Stimulated activated CD8-positive, alpha-beta memory T cell treated with anti-CD3 and anti-CD28 coated beads, Interleukin-15, amount 100 ng/mL, for 4 hours (primary cell): ENCODE measurements around the gene CADM4.
A peak's percentile ranks its signal among the peaks of the same experiment; 100 is the strongest.

Source experiments
- DNase-seq, 2 donors: peaks; one replicate each; pipeline ENCODE4 v3.0.0-alpha.2; 2020; ENCODE audit warnings: low read depth in 2 of 2

CADM4 gene

DNA sequence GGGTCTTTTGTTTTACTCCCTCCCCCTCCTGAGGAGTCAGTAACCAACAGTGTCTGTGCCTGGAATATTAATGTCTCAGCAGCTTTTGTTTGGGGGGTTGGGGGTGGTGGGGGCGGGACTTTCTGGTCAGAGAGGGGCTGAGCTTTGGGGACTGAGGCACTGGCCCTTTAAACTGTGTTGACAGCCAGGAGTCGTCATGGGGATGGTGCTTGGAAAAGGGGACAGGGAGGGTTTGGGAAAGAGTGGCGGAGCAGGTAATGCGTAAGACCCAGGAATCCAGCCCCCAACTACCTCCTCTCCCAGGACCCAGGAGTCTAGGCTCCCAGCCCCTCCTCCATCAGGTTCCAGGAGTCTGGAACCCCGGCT is 5.2 kb downstream of the CADM4 start:
- no peak for DNase-seq

DNA sequence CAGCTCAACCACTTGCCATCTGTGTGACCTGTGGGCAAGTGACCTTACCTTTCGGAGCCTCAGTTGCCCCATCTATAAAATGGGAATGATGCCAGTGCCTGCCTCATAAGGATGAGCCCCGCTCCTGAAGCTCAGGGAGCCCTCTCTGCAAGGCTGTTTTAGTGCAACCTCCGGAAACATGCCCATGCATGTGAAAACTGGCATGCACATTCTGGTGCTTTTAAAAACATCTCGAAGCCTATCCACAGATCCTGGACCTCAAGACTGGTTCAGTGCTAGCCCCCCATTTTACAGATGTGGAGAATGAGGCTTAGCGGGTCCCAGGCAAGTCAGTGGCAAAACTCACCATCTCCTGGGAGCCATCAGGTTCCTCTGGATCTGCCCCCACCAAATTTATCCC is 5.6 kb downstream of the CADM4 start:
- no peak for DNase-seq

DNA sequence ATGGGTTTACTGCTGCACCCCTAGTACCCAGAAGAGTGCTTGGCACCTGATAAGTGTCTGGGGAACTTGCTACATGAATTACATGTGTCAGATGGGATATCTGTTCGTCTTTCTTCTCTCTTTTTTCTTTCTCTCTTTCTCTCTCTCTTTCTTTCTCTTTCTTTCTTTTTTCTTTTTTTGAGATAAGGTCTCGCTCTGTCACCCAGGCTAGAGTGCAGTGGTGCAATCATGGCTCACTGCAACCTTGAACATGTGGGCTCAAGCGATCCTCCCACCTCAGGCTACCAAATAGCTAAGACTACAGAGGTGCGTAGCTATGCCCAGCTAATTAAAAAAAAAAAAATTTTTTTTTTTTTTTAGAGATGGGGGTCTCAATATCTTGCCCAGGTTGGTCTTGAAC is 6.1 kb downstream of the CADM4 start:
- no peak for DNase-seq

DNA sequence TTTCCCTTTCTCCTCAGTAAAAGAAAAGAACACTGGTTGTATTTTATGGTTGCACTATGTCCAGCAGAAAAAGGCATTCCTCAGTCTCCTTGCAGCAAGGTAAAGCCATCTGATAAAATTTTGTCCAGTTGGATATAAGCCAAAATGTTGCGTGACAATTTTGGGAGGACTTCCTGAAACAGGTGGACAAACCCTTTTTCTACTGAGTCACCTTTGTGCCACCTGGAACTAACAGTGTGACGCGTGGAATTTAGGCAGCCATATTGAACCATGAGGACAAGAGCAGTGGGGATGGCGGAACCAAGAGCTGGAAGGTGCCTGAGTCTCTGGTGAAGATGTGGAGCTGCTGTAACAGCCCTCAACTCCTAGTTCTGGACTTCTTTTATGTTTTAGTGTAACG is 8.2 kb downstream of the CADM4 start:
- DNase-seq = no peak

DNA sequence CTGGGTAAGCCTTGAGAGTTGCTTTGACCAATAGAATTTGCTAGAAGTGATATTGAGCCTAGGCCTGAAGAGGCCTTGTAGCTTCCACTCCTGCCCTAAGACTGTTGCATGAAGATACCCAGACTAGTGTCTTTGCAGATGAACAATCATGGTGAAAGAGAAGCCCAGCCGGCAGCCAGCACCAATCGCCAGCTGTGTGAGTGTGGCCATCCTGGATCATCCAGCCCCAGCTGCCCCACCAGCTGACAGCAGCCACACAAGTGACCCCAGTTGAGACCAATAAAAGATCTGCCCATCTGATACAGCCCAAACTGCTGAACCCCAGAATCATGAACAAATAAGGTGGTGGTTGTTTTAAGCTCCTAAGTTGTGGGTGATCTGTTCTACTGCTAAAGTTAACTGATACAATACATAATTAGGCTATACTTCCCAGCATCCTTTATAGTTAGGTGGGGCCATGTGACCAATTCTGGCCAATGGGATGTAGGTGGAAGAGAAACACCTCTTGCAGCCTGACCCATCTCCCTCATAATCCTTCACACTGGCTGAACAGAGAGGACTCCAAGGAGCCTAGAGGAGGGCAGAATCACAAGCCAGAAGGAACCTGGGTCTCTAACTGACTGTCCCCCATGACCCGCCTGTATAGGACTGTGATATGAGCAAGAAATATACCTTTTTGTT is 10.9 kb downstream of the CADM4 start:
- no peak for DNase-seq

DNA sequence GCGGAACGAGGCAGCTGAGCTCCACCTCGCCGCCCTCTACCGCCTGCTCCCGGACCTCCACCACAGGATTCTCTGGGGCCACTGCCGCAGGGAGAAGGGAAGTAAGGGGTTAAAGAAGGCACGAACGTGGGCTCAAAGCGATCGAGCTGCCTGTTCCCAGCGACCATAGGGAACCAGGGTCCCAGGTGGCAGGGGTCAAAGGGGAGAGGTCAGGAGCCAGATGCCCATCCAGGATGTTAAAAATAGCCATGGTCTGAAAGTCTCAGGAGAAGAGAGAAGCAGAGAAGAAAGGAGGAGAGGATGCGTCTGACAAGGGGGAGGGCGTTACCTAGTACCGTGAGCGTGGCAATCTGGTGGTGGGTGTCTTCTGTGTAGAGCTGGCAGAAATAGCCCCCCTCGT is 12.8 kb downstream of the CADM4 start:
- DNase-seq = no peak

DNA sequence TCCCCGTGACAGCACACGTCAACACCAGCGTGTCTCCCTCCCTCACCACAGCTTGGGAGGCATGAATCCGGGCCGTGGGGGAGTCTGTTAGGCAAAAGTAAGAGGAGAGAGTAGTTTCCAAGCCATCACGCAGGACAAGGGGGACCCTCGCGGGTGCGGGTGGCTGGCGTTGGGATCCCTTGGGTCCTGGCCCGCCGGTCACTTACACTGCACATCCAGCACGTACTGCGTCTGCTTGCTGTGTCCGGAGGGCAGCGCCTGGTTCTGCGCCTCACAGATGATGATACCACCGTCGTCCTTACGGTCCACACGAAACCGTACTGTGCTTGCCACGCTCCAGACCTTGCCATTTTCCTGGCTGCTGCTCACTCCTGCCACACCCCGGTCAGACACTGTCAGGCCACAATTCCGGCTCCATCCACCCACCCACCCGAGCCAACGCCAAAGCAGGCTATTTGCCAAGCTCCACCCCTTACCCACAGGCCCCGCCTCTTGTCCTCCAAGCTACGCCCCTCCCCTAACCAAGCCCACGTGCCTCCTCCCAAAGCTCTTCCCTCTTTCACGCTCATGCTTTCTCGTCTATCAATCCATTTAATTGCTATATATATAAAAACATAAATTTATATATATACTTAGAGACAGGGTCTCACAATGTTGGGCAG is 13.6 kb downstream of the CADM4 start:
- no peak for DNase-seq

DNA sequence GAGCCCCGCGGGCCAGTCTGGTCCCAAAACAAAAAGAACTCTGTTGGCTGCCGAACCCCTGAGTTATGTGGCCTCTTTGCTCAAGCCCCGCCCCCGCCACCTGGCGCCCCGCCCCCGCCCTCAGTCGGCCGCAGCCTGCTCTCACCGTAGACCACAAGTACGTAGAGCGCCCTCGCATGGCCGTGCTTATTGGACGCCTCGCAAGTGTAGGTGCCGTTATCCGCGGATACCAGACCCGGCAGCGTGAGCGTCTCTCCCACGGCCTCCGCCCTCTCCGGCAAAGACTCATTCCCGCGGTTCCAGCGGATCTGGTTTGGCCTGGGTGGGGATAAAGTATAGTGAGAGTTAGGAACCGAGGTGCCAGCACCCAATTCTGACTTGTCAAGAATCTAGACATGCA is 14.7 kb downstream of the CADM4 start:
- peak; percentile 55 to 76 for DNase-seq

DNA sequence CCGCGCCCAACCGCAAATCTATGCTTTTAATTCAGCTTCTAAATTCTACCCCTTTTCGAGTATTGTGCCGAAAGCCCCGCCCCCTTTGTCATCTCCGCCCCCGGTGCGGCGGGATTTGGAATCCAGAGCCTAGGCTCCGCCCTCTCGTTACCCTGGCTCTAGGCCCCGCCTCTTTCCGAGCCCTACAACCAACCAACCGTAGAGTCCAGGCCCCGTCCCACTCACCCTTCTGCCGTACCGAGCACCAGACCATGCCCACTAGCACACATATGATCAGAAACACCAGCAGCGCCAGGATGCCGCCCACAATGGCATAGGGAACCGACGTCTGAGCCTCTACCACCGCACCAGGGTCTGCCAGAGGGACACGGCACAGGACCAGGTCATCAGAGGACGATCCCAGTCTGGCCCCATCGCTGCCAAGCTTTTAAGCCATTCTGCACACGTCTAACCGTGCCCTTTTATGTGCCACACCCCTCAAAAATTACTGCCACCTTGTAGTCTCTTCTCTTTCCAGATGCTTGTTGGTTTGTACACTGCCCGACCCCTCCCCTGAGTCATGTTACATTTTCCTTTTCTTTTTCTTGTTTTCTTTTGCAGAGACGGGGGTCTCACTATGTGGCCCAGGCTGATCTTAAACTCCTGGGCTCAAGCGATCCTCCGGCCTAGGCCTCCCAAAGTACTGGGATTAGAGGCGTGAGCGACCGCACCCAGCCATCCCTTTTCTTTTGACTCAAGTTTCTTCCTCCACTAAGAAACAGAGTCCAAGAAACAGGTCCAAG is 15.6 kb downstream of the CADM4 start:
- DNase-seq = no peak

DNA sequence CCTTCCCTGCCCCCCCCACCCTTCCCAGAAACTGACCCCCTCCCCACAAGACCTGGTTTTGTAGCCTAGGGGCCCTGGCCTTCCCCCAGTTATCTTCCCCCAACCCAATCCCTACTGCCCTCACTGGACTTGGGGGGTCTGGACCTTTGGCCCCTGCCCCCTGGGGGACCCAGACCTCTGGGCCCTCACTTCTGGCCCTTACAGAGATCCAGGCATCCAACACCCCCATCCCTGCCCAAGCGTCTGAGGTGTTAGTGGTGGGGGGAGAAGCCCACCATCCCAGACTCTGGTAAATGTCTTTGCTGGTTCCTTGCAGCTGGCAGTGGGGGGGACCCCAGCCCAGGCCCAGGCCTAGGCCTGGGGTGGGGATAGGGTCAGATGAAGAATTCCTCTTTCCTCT is 16.7 kb downstream of the CADM4 start:
- no peak for DNase-seq

DNA sequence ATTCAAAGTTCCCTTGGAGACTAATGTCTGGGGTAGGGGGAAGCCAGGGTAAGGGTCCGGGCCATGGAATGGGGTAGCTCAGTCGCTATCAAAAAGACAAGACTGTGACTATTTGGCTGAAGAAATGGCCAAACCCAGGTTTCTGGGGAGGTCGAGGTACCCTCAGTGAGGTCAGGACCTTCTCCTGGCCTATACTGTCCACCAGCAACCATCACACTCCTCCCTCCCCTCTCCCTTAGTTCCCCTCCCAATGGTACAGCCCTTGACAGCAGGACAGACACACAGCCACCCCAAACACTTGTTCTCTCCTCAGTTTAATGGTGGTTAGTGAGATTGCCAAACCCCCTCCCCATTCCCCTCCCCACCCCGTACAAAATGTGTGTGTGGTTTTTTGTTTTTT is 17.6 kb downstream of the CADM4 start:
- DNase-seq = no peak

DNA sequence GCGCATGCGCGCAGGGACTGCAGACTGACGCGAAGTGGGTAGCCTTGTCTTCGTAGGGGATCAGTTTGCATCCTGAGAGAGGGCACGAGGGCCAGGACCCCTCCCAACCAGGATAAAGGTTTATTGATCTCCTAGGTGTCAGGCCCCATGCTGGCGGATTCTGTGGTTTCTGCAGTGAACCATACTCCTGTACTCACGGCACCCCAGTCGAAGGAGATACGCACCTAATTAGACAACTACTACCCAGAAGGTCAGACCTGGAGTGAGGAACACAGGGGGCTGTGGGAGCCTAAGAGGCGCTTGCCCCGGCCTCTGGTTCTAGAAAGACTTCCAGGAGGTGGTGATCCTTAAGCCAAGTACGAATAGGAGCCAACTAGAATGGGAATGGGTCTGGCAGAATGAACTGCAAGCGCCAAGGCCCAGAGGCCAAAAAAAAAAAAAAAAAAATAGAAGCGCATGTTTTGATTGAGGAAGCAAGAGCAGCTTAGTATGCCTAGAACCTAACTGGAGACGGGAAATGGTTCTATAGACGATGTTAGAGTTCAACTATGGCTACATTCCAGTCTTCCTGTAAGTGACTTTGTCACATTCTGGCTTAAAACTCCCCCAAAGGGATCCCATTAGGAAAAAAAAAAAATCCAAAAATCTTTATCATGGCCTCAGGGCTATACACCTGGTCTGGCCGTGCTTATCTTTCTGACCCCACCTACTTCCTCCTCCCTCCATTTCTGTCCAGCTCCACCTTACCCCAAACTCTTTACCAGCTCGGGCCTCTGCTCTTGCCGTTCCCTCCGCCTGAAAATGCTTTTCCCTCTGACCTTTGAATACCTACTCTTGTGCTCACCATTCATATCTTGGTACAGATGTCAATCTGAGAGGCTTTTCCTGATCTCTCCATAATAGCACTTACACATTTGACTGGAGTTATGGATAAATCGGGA is 19.3 kb downstream of the CADM4 start:
- peak in 1 of 2 donors; percentile 66 for DNase-seq

DNA sequence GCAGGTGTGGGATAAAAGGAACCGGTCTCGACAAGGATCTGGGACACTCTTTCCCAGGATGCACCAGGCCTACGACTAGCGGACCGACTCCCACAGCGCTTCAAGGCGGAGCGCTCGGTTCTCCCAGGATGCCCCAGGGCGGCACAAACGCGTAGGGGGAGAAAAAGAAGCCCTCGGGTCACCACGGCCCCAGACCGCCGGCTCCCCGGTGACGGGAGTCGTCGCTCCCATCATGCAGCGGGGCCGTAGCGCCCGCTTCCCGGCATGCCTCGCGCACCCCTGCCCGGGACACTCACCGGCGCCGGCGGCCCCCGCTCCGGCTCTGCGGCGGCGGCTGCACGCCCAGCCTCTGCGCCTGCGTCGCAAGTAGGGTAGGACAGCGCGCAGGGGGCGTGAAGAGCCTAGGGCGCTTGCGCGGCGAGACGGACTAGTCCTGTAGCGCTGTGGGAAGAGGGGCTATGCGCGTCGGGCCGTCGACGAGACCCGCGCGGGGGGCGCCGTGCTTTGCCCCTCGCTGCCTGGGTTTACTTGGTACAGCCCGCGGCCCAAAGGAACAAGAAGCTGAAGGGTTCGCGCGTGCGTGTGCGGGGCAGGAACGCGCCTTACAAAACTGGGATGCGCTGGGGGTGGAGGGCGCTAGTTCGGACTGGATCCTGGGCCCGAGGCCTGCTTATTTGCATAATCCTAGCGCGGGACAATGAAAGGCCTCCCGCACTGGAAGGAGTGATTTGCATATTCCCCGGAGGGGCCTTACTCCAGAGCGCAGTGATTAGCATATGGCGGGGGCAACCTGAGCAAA is 20.2 kb downstream of the CADM4 start, which contains the start of gene ZNF428:
Gene ZNF428 (minus strand): TSS at position 368 of the 799 bp plus-strand sequence. CDS start 5,325 bp downstream, outside the sequence.
- peak; percentile 78 to 81 for DNase-seq

DNA sequence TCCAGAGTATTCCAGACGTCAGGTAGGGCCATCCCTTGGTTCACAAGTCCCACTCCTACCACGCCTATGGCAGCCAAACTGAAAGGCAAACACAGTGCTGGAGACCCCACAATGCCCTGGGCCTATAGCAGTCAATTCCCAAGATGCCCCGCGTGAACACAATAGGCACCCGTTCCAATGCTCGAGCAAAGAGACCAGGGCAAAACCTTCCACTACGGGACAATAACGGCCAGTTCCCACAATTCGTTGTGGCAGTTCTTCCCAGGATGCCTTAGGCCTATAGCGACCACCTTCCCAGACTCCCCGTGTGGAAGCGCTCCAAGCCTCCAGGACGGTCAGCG is 20.8 kb downstream of the CADM4 start:
- DNase-seq = no peak

DNA sequence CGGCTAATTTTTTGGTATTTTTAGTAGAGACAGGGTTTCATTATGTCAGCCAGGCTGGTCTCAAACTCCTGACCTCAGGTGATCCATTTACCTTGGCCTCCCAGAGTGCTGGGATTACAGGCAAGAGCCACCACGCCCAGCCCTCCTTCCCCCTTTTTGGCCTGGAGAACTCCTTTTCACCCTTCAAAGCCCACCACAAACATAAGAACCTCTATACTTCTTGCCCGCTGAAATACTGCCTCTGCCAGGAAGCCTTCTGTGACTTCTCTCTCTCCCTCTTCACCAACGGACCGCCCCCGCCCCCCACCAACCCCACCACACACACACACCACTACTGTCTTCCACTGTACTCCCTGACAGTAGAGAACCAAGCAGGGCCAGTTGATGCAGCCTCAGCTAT is 22.7 kb downstream of the CADM4 start:
- DNase-seq = no peak

DNA sequence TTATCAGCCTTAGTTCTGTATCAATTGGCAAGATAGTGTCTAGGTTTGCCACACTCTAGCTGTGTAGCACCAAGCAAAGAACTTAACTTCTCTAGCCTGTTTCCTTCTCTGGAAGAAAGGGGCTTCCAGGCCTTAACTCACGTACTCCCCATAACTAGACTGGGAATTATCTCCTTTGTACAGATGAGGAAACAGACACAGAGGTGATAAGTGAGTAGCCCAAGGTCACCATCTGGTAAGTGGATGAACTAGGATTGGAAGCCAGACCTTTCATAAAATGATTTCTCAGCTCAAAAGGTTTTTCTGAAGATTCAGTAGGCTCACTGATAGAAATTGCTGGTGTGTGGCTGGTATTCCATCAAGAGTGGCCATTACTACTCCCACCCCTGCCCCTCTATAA is 23.3 kb downstream of the CADM4 start:
- DNase-seq = no peak

DNA sequence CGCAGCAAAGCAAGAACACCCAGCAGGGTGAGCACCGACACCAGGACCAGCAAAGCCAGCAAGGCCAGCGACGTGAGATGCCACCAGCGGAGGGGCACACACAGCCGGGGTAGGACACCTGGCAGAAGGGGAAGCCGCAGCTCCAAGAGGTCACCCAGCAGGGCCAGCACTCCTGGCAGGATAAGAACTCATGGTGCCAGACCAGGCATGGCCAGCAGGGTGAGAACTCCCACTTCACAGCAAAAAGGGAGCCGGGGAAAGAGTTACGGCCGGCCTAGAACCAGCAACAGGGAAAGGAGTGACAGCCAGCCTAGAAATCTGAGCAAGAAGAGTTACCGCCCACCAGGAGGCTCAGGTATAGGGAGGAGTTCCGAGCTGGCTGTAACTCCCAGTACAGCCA is 27.3 kb downstream of the CADM4 start:
- no peak for DNase-seq

DNA sequence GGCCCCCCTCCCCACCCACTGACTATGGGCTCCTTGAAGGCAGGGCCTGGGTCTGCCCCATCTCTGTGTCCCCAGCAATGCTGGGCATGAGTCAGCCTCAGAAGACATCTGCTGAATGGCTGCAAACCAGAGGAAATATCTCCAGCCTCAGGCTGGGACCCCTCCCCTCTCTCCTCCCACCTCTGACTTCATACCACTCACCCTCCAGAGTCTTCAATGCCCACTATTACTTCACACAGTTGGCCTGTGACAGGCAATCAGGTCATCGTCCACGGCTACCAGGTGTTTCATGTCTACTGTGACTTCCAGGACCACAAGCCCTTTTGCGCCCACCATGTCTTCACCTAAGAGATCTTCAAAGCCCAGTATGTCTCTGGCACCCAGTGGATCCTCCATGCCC is 27.9 kb downstream of the CADM4 start, which contains the start of gene SRRM5:
Gene SRRM5 (plus strand): TSS at position 301 of the 400 bp plus-strand sequence. CDS start 34 bp downstream, at position 335.
- no peak for DNase-seq

DNA sequence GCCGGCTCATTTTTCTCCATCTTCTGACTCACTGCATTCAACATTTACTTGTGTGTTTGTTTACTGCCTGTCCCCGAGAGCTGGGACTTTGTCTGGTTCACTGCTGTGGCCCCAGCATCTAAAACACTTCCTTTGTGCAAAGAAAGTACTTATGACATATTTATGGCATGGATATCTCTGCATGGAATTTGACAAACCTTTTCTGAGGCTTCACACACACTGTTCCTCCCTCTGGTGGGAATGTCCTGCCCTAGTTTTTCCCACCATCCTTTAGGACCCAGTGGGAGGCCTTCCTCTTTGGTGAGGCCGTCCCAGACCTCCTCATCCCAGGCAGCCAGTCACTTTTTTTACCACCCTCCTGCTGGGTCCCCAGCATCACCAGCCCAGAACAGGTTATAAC is 29.2 kb downstream of the CADM4 start:
- DNase-seq = no peak

DNA sequence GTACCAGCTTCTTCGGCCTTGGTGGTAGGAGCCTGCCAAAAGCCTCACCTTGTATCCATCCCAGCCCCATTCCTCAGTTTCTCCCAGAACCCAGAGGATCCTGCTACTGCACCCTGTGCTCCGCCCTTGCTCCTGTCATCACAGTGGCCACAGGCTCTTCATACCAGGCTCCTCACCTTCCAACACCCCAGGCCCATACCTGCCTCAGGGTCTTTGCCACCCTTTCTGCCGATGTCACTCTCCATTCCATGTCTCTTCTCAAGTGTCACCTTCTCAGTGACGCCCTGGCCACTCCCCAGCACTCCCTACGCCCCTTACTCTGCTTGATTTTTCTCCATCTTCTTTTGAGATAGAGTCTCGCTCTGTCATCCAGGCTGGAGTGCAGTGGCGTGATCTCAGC is 29.8 kb downstream of the CADM4 start:
- no peak for DNase-seq
